H1 (cell line): ENCODE data around the gene MEF2A. TPM values are rescaled to one million over a fixed set of nuclear protein-coding genes. Genes with fewer than 3 reads are reported as not detected.

Experiments used
- BRCA1 ChIP-seq: IDR thresholded peaks from 2 replicates; pipeline ENCODE4 v1.6.1; 2012; ENCODE audit warnings: low read depth, low read length, improper control_type of control experiment
- CTCF ChIP-seq, 3 experiments: IDR thresholded peaks; 1 replicate in 2 of 3; 2 replicates in 1 of 3; pipeline versions ENCODE4 v1.5.1 to v1.6.1; 2011; ENCODE audit warnings: low read length in 3 of 3, mild to moderate bottlenecking in 3 of 3, inconsistent platforms in 2 of 3, low read depth in 1 of 3, moderate library complexity in 1 of 3; ENCODE audit not compliant: insufficient read depth in 1 of 3; ENCODE audit errors: control extremely low read depth in 1 of 3
- EZH2 ChIP-seq: fragments of 200-600 bp; sonication (generic); IDR thresholded peaks from 2 replicates; pipeline ENCODE4 v1.7.1; 2012; ENCODE audit warnings: low read depth, mild to moderate bottlenecking, moderate library complexity, low read length, inconsistent platforms; ENCODE audit not compliant: severe bottlenecking
- GABPA ChIP-seq: IDR thresholded peaks from 2 replicates; pipeline ENCODE4 v1.6.1; 2011; ENCODE audit warnings: mild to moderate bottlenecking, low read length, moderate library complexity, borderline replicate concordance; ENCODE audit not compliant: insufficient read depth
- GTF2F1 ChIP-seq: IDR thresholded peaks from 2 replicates; pipeline ENCODE4 v1.6.1; 2012; ENCODE audit warnings: low read depth, low read length, improper control_type of control experiment, borderline replicate concordance
- JUND ChIP-seq: IDR thresholded peaks from 2 replicates; pipeline ENCODE4 v1.6.1; 2011; ENCODE audit warnings: mild to moderate bottlenecking, improper control_type of control experiment, low read length
- RNF2 ChIP-seq: fragments of 200-900, 300-1000 bp; sonication (generic); IDR thresholded peaks from 2 replicates; pipeline ENCODE4 v1.7.1; 2016; ENCODE audit warnings: borderline replicate concordance, low read depth, mild to moderate bottlenecking, antibody characterized with exemption, low read length; ENCODE audit not compliant: poor library complexity, severe bottlenecking; ENCODE audit errors: missing control alignments
- SIN3A ChIP-seq, 2 experiments: IDR thresholded peaks in 1 of 2; conservative IDR thresholded peaks in 1 of 2; 2 replicates each; pipeline ENCODE4 v1.6.1; 2011 to 2012; ENCODE audit warnings: low read length in 2 of 2, improper control_type of control experiment in 1 of 2, low read depth in 1 of 2, mild to moderate bottlenecking in 1 of 2
- TBP ChIP-seq: IDR thresholded peaks from 2 replicates; pipeline ENCODE4 v1.6.1; 2011; ENCODE audit warnings: low read depth, low read length, improper control_type of control experiment
- polyA plus RNA-seq, 7 experiments: library from polyadenylated mRNA; depleted of rRNA in 3 of 7; stranded (reverse) in 5 of 7; unstranded in 2 of 7; fragments of >200 nt in 5 of 7; fragments of 200-250 nt in 2 of 7; gene quantifications; 1 replicate in 5 of 7; 2 replicates in 1 of 7; 4 replicates in 1 of 7; pipeline versions ENCODE4 v1.2.1 to v1.2.3, GENCODE V29; 2011 to 2013; ENCODE audit warnings: missing spikeins in 2 of 7, mixed read lengths in 2 of 7
- total RNA-seq: library from RNA; stranded (reverse); fragmentation: NEBNext Ultra II Directional; extraction: Animal tissue kit (Norgen Biotek cat#: 25700); gene quantifications from 2 replicates; pipeline ENCODE4 v1.2.1, GENCODE V29; 2021
- TF ChIP-seq, protein P1 (sequence below): IDR thresholded peaks from 2 replicates; pipeline ENCODE4 v1.6.1; 2011; ENCODE audit warnings: low read depth, mild to moderate bottlenecking, low read length; ENCODE audit not compliant: insufficient read depth

The MEF2A gene
- total and polyA plus RNA-seq, 2 of the 8 experiments (the other 6 are each of a cell fraction or from before 2014, with no cell fraction given): 15.6 to 22.5 TPM

- TF ChIP-seq CTCF (IDR thresholded peaks at IDR 0.05; ENCODE audit: control extremely low read depth in 1 of 3, insufficient read depth in 1 of 3, low read depth in 1 of 3, low read length in 3 of 3) (no peak), JUND (no peak), EZH2 (no peak), GTF2F1 (no peak), TBP (no peak), BRCA1 (no peak), GABPA (no peak), RNF2 (no peak), SIN3A (conservative IDR thresholded peaks at IDR 0.05 in 1 of 2, IDR thresholded peaks at IDR 0.05 in 1 of 2; ENCODE audit: low read depth in 1 of 2, low read length in 2 of 2) (no peak)
- TF ChIP-seq, protein P1, sequence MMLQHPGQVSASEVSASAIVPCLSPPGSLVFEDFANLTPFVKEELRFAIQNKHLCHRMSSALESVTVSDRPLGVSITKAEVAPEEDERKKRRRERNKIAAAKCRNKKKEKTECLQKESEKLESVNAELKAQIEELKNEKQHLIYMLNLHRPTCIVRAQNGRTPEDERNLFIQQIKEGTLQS: no peak
Observed at GRCh38 chr15:99716540-99717095, 150.8 kb downstream of the MEF2A start (continued).
